Endothelial cell of umbilical vein (primary cell): ENCODE measurements around the gene TMEM14A. TPM values are rescaled to one million over a fixed set of nuclear protein-coding genes. Genes with fewer than 3 reads are reported as not detected.

Source experiments
- BruUV-seq: library from RNA; stranded (reverse); fragments of 400-500 nt; replicated peaks from 2 replicates; lab custom pipeline; 2021; lab: Mats Ljungman, UMichigan
- CTCF ChIA-PET: fragments of 300-600, 350-600 bp; sonication (Branson Sonifier 250); formaldehyde crosslinking; loops from one replicate; lab custom pipeline; 2021; ENCODE audit warnings: antibody characterized with exemption, inconsistent platforms; lab: Charles Lee
- POLR2A ChIA-PET: fragments of 300-600, 350-600 bp; sonication (Branson Sonifier 250); formaldehyde crosslinking; loops from one replicate; lab custom pipeline; 2021; ENCODE audit warnings: antibody characterized with exemption, inconsistent platforms; lab: Charles Lee
- DNase-seq: peaks from one replicate; pipeline ENCODE4 v3.0.0-alpha.2; 2011; ENCODE audit warnings: low read depth, low spot score
- FAIRE-seq: peaks from 2 replicates; lab custom pipeline; 2011; peaks lifted over from hg19 to GRCh38; lab: Jason Lieb, UNC
- H2AFZ ChIP-seq: 2 replicates; pipeline ENCODE4 v1.6.0; 2012; ENCODE audit warnings: low read depth, low read length, control low read depth, inconsistent platforms
- H3K27ac ChIP-seq: 2 replicates; pipeline ENCODE4 v1.5.1; 2011; ENCODE audit warnings: low read depth, mild to moderate bottlenecking, control low read depth, low read length, moderate library complexity; ENCODE audit not compliant: insufficient read depth
- H3K27me3 ChIP-seq, 2 experiments: 2 replicates each; pipeline versions ENCODE4 v1.6.0 to v1.6.1; 2011; ENCODE audit warnings: low read length in 2 of 2, mixed read lengths in 1 of 2; ENCODE audit not compliant: control insufficient read depth in 2 of 2, insufficient read depth in 2 of 2
- H3K36me3 ChIP-seq, 2 experiments: 2 replicates in 1 of 2; 3 replicates in 1 of 2; pipeline ENCODE4 v1.5.1; 2011; ENCODE audit warnings: low read length in 2 of 2, mild to moderate bottlenecking in 1 of 2, moderate library complexity in 1 of 2; ENCODE audit not compliant: control insufficient read depth in 2 of 2, insufficient read depth in 2 of 2; ENCODE audit errors: extremely low read depth in 1 of 2
- H3K4me1 ChIP-seq: 3 replicates; pipeline ENCODE4 v1.5.1; 2011; ENCODE audit warnings: mild to moderate bottlenecking, low read length; ENCODE audit not compliant: control insufficient read depth, insufficient read depth; ENCODE audit errors: extremely low read depth
- H3K4me2 ChIP-seq: 2 replicates; pipeline ENCODE4 v1.6.1; 2011; ENCODE audit warnings: low read length, control low read depth, mixed read lengths; ENCODE audit not compliant: insufficient read depth
- H3K4me3 ChIP-seq, 3 experiments: fragments of 200-600 bp in 1 of 3; sonication (generic), shearing (Covaris generic) in 1 of 3; replicated peaks in 1 of 3; 2 replicates each; pipeline ENCODE4 v1.5.1; 2011 to 2016; ENCODE audit warnings: control low read depth in 3 of 3, low read length in 3 of 3, mild to moderate bottlenecking in 2 of 3, inconsistent platforms in 1 of 3, low read depth in 1 of 3, moderate library complexity in 1 of 3; ENCODE audit not compliant: insufficient read depth in 1 of 3
- H3K79me2 ChIP-seq: 2 replicates; pipeline ENCODE4 v1.6.0; 2012; ENCODE audit warnings: low read length, inconsistent platforms; ENCODE audit not compliant: control insufficient read depth, insufficient read depth
- H3K9ac ChIP-seq: replicated peaks from 2 replicates; pipeline ENCODE3; 2011; ENCODE audit warnings: low read length, control low read depth; ENCODE audit not compliant: insufficient read depth; ENCODE audit errors: extremely low read depth
- H3K9me1 ChIP-seq: replicated peaks from 3 replicates; pipeline ENCODE4 v1.6.0; 2011; ENCODE audit warnings: mild to moderate bottlenecking, low read length; ENCODE audit not compliant: control insufficient read depth, insufficient read depth; ENCODE audit errors: extremely low read depth
- H3K9me3 ChIP-seq: replicated peaks from 2 replicates; pipeline ENCODE4 v1.5.1; 2012; ENCODE audit warnings: low read length, inconsistent platforms; ENCODE audit not compliant: control insufficient read depth, insufficient read depth
- H4K20me1 ChIP-seq: replicated peaks from 2 replicates; pipeline ENCODE3; 2011; ENCODE audit warnings: mild to moderate bottlenecking, low read length; ENCODE audit not compliant: control insufficient read depth, insufficient read depth; ENCODE audit errors: extremely low read depth
- CTCF ChIP-seq, 2 donors: IDR thresholded peaks; 1 replicate in 1 of 2; 2 replicates in 1 of 2; pipeline ENCODE4 v1.5.1; 2011; ENCODE audit warnings: low read length in 2 of 2, mild to moderate bottlenecking in 2 of 2, moderate library complexity in 2 of 2, control low read depth in 1 of 2, inconsistent platforms in 1 of 2, low read depth in 1 of 2; ENCODE audit not compliant: insufficient read depth in 1 of 2; ENCODE audit errors: extremely low read depth in 1 of 2
- EZH2 ChIP-seq: IDR thresholded peaks from 2 replicates; pipeline ENCODE4 v1.6.1; 2012; ENCODE audit warnings: borderline replicate concordance, low read depth, mild to moderate bottlenecking, moderate library complexity, low read length, inconsistent platforms; ENCODE audit not compliant: severe bottlenecking
- GATA2 ChIP-seq: IDR thresholded peaks from 2 replicates; pipeline ENCODE4 v1.7.0; 2011; ENCODE audit warnings: low read depth, mild to moderate bottlenecking, moderate library complexity, mixed read lengths, low read length; ENCODE audit not compliant: insufficient read length, insufficient read depth
- MAX ChIP-seq: IDR thresholded peaks from 2 replicates; pipeline ENCODE4 v1.6.1; 2011; ENCODE audit not compliant: insufficient read depth, insufficient read length
- MYC ChIP-seq: IDR thresholded peaks from one replicate; pipeline ENCODE4 v1.6.1; 2011; ENCODE audit warnings: mild to moderate bottlenecking, low read depth, low read length
- POLR2A ChIP-seq: IDR thresholded peaks from 2 replicates; pipeline ENCODE4 v1.6.1; 2012; ENCODE audit warnings: low read depth, mild to moderate bottlenecking, control low read depth, low read length
- POLR2AphosphoS5 ChIP-seq: IDR thresholded peaks from 2 replicates; pipeline ENCODE4 v1.6.1; 2012; ENCODE audit warnings: low read depth, mild to moderate bottlenecking, control low read depth, low read length, moderate library complexity; ENCODE audit not compliant: insufficient read depth
- dilution Hi-C: fragments of 300-500 bp; cut with MboI; formaldehyde crosslinking; loops from one replicate; pipeline ENCODE4 v1.15.0; 2019; ENCODE audit warnings: low sequenced_read_pairs; ENCODE audit not compliant: extremely low pct_ligation_motif_present
- intact Hi-C: fragments of 100-400 bp; cut with micrococcal nuclease; formaldehyde crosslinking; loops from one replicate; pipeline ENCODE4 v1.10.0; 2022
- polyA plus RNA-seq, 4 experiments: library from polyadenylated mRNA; depleted of rRNA in 3 of 4; stranded (reverse) in 3 of 4; unstranded in 1 of 4; fragments of >200 nt; gene quantifications; 2 replicates each; pipeline versions ENCODE4 v1.2.1 to v1.2.3, GENCODE V29; 2011 to 2012; ENCODE audit warnings: missing spikeins in 1 of 4
- total RNA-seq: library from RNA; stranded (reverse); gene quantifications from 2 replicates; pipeline ENCODE4 v1.2.3, GENCODE V29; 2021

TMEM14A gene
- total and polyA plus RNA-seq, 2 donors (not counting 3 experiments of a cell fraction or from before 2014, with no cell fraction given), result 19.5 to 33.7 TPM

DNA sequence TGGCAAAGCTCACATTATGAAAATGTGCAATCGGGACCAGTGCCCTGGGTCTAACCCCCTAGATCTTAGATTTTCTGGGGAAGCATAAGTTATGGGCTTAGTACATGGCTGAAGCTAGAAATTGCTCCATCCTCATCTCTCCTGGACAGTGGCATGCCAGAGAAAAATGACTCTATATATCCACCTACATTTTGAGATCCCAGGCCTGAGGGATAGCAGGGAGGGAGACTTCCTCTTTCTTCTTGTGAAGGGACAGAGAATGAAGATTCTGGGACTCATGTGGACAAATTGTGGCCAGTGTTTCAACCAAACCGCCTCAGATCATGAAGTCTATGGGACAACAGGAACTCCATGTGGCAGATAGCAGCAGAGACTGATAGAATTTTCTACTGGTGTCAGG, 57.0 kb downstream of the TMEM14A start:
- H3K4me3 ChIP-seq, result no peak overlapping the region
- H3K79me2 ChIP-seq, result no peaks in the 10 kb centered on the region
- intact Hi-C loops (no loop called here), dilution Hi-C loops (no loop called here)
- no peaks in the 10 kb centered on the region for H3K9me1 ChIP-seq
- H3K36me3 ChIP-seq, result no peaks in the 10 kb centered on the region
- no peaks in the 10 kb centered on the region for H3K9me3 ChIP-seq
- H3K27me3 ChIP-seq, result peaks cover 0 to 2% of the 10 kb centered on the region in 2 experiments
- no peaks in the 10 kb centered on the region for H4K20me1 ChIP-seq
- no peak overlapping the region for H3K9ac ChIP-seq
- no peak for DNase-seq
- FAIRE-seq, result no peak
- no peak overlapping the region for H3K27ac ChIP-seq
- no peaks in the 10 kb centered on the region for H3K4me1 ChIP-seq
- no peak overlapping the region for H3K4me2 ChIP-seq
- ChIA-PET POLR2A (no interaction called here), CTCF (interaction anchor here (1.0 kb wide), 1 partner anchor 10 kb away, joined by 3 read pairs; no protein-coding TSS in a partner anchor)
- no TSS peak for BruUV-seq
- H2AFZ ChIP-seq, result no peak overlapping the region
- TF ChIP-seq EZH2 (no peak), CTCF (IDR thresholded peaks at IDR 0.05; ENCODE audit: extremely low read depth in 1 of 2, insufficient read depth in 1 of 2, low read depth in 1 of 2, low read length in 2 of 2) (no peak), MYC (no peak), POLR2AphosphoS5 (no peak)

DNA sequence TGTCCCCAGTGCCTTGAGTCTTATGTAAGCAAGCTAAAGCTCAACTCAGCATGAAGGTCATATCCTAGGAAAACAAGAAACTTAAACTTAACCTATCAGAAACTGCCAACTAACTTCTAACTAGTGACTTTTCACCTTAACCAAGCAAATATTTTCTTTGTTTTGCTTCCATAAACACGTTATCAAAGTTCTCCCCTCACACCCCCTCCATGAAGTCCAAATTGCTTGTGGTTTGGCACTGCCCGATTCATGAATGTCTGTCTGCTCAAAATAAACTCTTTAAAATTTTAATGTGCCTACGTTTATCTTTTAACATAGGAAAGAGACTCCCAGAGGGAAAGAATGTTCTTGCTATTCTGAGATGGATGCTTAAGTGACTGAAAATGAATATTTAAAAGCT, 57.5 kb downstream of the TMEM14A start:
- DNase-seq (no peak), FAIRE-seq (no peak)
- Histone ChIP-seq H3K4me1 (no peaks in the 10 kb centered on the region), H3K4me3 (no peak overlapping the region), H3K9me3 (no peaks in the 10 kb centered on the region), H3K36me3 (no peaks in the 10 kb centered on the region), H3K27me3 (peaks cover 0 to 2% of the 10 kb centered on the region in 2 experiments), H4K20me1 (no peaks in the 10 kb centered on the region), H3K9me1 (no peaks in the 10 kb centered on the region), H2AFZ (no peak overlapping the region), H3K4me2 (no peak overlapping the region), H3K9ac (no peak overlapping the region), H3K79me2 (no peaks in the 10 kb centered on the region), H3K27ac (no peak overlapping the region)
- dilution Hi-C loops (no loop called here), intact Hi-C loops (no loop called here)
- POLR2A ChIA-PET, result no interaction called here
- BruUV-seq, result no TSS peak
- TF ChIP-seq CTCF (IDR thresholded peaks at IDR 0.05; ENCODE audit: extremely low read depth in 1 of 2, insufficient read depth in 1 of 2, low read depth in 1 of 2, low read length in 2 of 2), result no peak
- no peak for TF ChIP-seq MYC
- no peak for TF ChIP-seq POLR2A
- no peak for TF ChIP-seq MAX
- no peak for TF ChIP-seq GATA2
- CTCF ChIA-PET, result interaction anchor here (1.0 kb wide), 1 partner anchor 10 kb away, joined by 3 read pairs; no protein-coding TSS in a partner anchor
